GM19467 (cell line): ENCODE results near the gene AGR3.

Source experiments
- ATAC-seq: cut with Tn5 transposase; IDR thresholded peaks from one replicate; pipeline ENCODE4 v1.9.1; 2021; ENCODE audit warnings: mild to moderate bottlenecking, moderate library complexity; ENCODE audit not compliant: unreplicated experiment

The AGR3 gene

DNA sequence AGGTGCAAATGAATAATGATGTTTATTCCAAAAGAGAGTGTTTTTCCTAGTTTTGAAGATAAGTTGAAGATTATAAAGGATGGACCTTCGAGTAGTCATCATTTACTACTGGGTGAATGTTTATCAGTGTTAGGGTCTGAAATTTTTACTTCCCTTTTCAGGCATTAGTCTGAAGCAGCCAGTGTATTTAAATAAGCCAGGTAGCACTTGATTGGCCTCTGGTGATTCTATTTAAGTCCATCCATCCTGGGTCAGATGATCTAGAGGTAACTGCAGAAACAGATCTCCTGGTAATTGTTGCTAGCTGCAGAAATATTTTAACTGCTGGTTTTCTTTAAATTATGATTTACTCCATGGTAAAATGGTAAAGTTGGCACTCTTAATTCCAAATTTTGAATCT, 42.9 kb downstream of the AGR3 start:
- ATAC-seq = no peak

DNA sequence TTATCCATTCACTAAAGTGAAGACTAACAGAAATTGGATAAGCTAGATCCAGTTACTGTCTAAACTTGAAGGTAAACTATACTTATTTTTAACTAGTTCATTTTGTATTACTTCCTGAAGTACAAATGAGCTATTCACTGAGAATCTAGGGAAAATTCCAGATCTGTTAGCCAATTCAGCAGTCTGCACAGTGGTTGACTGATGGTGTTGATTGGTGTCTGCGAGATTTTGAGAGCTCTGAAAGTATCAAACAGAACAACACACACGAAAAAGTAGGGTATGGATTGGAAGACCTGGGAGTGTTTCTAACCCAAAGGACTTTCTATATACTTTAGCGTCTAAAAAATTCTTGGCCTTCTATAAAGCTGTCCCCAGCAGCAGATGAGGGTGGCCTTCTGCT, 43.4 kb downstream of the AGR3 start:
- no peak for ATAC-seq

DNA sequence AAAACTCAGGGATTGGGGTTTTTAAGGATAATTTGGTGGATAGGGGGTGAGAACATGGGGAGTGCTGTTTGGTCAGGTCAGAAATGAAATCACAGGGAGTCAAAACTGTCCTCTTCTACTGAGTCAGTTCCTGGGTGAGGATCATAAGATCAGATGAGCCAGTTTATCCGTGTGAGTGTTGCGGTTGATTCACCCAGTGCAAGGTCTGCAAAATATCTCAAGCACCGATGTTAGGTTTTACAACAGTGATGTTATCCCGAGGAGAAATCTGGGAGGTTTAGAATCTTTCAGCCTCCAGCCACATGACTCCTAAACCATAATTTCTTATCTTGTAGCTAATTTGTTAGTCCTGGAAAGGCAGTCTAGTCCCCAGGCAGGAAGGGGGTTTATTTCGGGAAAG, 45.3 kb downstream of the AGR3 start:
- ATAC-seq = no peak

DNA sequence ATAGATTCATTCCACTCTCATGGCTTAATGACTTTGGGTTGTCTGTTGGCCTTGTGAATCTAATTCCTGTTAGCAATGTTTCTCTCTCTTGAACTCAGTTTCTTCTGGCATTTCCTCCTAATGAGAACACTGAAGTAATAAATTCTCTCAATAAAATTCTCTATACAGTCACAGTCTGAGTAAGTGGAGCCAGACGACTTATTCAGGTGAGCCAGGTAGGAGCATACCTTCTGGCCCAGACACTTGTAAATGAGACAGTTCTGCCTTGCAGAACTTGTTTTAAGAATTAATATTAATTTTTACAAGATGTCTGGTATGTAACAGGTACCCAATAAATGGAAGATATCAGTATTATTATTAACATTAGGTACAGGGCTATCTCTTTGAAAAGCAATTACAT, 48.4 kb downstream of the AGR3 start:
- no peak for ATAC-seq

DNA sequence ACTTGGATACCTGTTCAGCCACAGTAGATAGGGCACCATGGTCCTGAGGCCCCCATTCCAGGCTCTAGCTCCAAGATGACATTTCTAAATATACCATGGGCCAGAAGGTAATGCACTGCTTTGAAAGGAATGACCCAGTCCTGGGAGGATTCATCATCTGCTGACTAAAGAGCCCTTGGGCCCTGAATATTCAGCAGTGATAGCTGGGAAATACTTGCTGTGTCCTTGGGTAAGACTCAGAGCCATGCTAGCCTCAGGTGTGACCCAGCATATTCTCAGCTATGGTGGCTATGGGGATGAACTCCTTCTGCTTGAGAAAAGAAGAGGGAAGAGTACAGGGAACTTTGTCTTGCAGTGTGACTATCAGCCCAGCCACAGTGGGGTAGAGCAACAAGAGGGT, 55.7 kb downstream of the AGR3 start:
- no peak for ATAC-seq

DNA sequence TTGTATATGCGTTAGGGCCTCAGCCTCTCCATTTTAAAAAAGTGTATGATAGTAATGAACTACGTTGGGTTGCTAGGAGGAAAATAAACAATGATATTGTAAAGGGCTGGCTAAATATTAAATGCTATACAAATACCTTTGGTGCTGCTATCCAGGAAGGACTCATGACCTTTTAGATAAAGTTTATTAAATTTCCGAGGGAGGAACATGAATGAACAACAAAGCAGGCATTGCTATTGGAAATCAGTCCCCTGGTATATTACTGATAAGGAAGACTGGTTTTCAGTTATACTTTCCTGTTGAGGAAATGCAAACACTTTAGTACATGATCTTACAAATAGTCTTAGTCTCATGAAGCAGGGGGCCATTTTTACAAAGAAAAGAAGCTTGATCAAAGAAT, 59.8 kb downstream of the AGR3 start:
- no peak for ATAC-seq

DNA sequence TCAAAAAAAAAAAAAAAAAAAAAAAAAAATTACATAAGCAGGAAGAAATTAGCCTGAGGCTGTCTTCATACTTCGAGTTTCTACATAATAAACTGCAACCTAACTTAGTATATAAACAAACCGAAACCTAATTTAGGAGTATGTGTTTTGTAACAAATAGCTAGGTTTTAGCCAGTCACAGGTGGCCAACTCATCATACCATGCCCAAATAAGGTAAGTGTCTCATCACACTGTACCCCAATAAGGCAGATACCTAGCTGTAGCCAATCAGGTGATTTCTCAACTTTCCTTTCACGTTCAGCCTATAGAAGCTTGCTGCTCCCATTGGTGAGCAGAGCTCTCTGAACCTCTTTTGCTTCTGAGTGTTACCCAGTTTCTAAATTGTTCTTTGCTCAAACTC, 63.1 kb downstream of the AGR3 start:
- no peak for ATAC-seq

DNA sequence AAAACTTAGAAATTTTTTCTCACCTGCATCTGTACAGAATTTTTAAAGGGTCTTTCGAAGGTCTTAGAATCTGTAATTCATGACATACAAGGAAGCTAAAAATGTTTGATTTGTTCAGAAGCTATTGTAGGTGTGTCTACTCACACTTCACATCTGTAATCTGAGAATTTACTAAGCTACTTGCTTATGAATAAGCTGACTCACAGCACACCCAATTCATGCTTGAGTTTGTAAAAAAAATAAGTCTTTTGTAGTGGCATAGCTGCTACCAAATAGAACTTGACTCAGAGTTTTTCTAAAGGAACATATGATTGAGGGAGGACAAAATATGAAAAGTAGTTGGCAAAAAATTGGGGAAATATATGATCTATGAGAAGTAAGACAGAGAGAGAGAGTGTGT, 64.2 kb downstream of the AGR3 start:
- no peak for ATAC-seq

DNA sequence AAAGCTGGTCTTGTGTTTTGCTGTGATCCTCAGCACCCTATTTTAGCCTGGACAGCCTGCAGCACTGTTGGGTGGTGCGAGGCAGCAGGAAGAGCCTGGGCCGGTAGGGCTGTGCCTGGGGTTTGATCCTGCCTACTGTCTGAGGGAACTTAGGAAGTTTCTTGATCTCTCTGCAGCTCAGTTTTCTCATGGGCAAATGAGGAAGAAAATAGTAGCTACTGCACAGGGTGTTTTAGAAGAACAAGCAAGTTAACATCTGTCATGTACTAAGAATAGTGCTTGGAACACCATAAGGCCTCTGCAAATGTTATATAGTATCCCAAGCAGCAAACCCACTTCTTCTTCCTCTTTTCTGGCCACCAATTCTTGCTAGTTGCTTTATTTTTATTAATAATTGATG, 65.0 kb downstream of the AGR3 start:
- ATAC-seq = no peak

DNA sequence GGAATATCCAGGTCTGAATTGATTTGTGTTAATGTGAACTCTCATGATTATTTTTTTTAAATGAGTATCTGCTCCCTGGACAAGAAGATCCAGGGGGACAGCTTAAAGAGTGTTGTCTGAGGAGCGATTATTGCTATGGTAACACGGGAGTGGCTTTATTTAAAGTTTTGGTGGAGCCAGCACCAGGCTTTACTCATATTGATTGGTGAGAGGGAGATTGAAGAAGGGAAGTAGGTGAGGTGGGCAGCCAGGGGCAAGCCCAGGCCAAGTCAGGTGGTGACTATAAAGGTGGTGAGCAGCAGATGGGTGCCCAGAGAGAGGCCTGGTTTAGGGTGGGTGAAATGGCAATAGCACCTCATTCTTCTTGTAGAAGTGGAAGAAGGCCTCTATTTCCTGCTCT, 66.8 kb downstream of the AGR3 start:
- no peak for ATAC-seq

DNA sequence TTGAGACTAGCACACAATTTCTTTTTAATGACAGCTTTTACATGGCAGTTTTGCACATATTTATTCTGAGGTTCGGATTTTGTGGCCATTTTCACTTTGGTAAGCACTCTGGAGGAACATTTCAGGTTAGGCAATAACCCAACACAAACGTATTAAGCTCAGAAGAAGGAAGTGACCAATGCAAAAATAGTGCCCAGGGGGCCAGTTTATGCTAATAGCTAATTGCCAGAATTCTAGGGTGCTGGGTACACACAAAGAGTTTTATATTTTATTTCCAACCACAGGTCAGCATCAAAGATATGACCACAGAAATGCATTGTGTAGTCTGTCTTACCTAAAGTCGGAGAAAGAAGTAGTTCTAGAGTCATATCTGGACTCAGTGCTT, 68.6 kb downstream of the AGR3 start:
- ATAC-seq = no peak

DNA sequence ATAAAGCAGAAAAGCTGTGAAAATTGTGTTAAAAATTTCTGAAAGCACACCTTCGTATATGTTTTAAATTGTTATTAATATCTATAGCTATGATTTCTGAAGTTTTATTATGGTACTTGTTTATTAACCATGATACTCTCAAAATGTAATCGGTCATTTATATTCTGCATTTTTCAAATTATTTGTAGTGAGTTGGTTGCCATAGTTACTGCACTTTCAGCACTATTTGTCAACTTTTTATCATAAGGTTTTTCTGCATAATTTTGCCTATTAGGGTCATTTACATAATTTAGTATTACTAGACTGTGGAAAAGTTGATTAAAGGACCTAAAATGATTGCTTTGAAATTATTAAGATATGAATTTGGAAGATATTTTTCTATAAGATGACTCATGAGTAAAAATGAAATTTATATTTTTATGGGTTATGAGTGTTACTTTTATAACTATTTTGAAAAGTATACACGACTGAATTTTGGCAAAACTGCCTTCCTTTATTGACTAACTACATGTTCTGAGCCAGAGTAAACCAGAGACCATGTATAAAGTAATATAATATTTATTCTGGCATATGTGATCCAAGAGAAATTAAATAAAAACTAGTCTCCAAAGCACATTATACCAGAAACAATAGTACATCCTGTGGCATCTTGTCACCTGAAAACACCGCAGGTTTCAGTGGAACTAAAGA, 69.1 kb downstream of the AGR3 start:
- ATAC-seq = no peak

DNA sequence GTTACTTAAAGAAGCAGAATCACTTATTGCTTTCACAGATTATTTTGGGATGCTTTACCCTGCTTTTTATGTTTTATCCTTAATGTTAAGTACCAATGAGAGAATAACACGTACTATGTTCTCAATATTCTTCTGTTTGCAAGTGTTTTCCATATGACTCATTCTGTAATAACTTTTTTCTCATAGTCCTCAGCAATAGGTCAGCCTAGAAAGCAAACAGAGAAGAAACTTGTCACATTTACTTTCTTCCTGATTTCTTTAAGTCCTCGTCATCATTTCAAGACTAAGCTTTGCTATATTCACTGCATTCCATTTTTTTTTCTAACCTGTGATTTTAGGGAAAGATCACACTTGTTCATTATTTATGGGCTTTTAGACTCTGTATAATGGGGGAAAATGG, 70.2 kb downstream of the AGR3 start:
- no peak for ATAC-seq

DNA sequence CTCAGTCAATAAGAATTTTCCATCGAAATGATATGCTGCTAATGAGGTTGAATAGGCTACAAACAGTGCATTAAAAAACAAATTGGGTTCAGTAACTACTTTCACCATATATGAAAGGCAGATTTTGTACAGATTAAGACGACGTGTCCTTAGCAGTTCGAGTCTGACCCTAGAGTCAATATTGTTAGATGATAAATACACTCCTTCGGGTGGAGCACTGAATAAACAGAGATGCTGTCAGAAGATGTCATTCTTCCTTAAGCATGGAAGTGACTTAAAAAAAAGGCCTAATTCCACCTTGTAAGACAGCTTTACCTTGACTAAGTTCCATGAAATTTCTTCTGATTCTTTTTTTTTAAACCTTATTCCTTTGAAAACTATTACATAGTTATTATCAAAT, 71.2 kb downstream of the AGR3 start:
- no peak for ATAC-seq

DNA sequence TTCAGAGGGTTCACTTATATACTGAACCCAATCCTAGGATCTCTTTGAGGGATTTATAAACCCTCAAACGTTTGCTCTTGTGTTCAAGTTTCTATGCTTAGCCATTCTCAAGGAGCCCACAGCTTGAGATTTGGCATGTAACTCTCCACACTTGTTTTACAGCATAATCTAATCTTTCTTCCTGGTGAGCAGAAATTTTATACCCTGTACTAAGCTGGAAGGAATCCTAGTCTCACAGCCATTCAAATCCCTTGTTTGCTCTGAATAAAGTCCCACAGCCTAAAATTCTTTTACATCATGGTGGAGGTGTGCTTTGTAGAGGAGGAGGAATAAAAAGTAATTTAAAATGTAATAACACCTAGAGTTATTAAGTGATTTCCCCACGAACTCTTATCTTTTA, 71.7 kb downstream of the AGR3 start:
- ATAC-seq = no peak
